Measurements from ENCODE around the gene SORCS3.

SORCS3 gene

GRCh38 chr10:104935656-104936055 is 294.6 kb downstream of the SORCS3 start:
- no peak for TF ChIP-seq ZNF274 (IDR thresholded peaks at IDR 0.05; ENCODE audit: low read depth, low read length)
- H3K4me3 ChIP-seq (ENCODE audit: low read length): no peak overlapping the region

DNA sequence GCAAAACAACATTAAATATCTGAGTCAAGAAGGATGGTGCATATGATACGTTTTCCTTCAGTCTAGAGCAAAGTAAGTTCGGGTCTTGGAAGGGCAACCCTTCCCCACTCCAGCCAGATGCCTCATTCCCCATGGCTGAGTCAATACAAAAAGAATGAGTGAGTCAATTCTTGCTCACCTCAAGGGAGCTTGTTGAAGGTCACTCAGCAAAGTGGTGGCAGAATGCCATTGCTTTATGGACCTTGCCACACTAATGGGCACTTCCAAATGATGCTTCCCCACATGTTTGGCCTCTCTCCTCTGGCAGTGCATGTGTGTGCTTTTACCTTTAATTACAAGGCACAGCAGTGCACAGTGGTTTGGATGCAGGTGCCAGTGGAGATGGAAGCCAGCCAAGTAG is 296.5 kb downstream of the SORCS3 start:
- TF ChIP-seq ZNF274 (IDR thresholded peaks at IDR 0.05; ENCODE audit: low read depth, low read length): no peak

GRCh38 chr10:104938031-104938430 is 296.9 kb downstream of the SORCS3 start:
- TF ChIP-seq ZNF274 (IDR thresholded peaks at IDR 0.05; ENCODE audit: low read depth, low read length): no peak
- H3K4me3 ChIP-seq (ENCODE audit: low read length): no peak overlapping the region

More for the DNA sequence above, 296.5 kb downstream of the SORCS3 start:
- no peak overlapping the region for H3K4me3 ChIP-seq (ENCODE audit: low read length)

- H3K4me3 ChIP-seq (ENCODE audit: low read length): no peak overlapping the region
- TF ChIP-seq ZNF274 (IDR thresholded peaks at IDR 0.05; ENCODE audit: low read depth, low read length): no peak
These were observed 300.6 kb downstream of the SORCS3 start for GRCh38 chr10:104941662-104942061.

DNA sequence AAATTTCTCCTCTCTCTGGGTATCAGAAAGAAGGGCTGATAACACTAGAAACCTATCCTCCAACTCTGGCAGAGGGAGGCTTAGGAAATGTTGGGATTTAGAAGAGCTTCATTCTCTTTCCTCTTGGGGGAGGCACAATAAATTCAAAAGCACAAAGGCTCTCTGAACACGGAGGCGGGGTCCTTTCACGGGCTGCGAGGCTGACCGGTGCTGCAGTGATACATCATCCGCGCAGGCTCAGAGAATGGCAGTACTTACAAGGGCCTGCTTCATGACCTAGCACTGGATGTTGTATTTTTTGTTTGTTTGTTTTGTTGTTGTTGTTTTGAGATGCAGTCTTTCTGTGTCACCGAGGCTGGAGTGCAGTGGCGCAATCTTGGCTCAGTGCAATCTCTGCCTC is 306.2 kb downstream of the SORCS3 start:
- TF ChIP-seq ZNF274 (IDR thresholded peaks at IDR 0.05; ENCODE audit: low read depth, low read length): no peak
- H3K4me3 ChIP-seq (ENCODE audit: low read length): no peak overlapping the region

GRCh38 chr10:104957178-104957841 is 316.2 kb downstream of the SORCS3 start:
- H3K4me3 ChIP-seq (ENCODE audit: low read length): no peak overlapping the region
- TF ChIP-seq ZNF274 (IDR thresholded peaks at IDR 0.05; ENCODE audit: low read depth, low read length): no peak

- no peak for TF ChIP-seq ZNF274 (IDR thresholded peaks at IDR 0.05; ENCODE audit: low read depth, low read length)
These were observed 325.6 kb downstream of the SORCS3 start for GRCh38 chr10:104966563-104967297.

DNA sequence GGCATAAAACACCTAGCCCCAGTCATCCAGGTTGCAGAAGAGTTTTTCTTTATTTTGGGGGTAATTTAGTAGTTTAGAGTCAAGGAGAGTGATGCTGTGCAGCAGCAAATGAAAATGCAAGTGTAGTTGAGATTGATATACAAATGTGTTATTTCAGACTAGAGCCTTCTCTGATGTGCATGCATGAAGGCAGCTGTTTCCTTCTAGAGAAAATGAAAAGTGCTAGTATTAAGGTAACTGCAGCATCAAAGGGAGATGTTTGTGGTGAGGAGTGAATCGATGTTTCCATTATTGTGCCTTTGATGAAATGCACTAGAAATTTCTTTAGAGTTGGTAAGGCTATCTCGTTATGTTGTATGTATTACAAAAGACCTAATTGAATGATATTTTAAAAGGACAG is 339.3 kb downstream of the SORCS3 start:
- no peak overlapping the region for H3K4me3 ChIP-seq (ENCODE audit: low read length)
- TF ChIP-seq ZNF274 (IDR thresholded peaks at IDR 0.05; ENCODE audit: low read depth, low read length): no peak

More at GRCh38 chr10:104966563-104967297, 325.6 kb downstream of the SORCS3 start:
- no peak overlapping the region for H3K4me3 ChIP-seq (ENCODE audit: low read length)

DNA sequence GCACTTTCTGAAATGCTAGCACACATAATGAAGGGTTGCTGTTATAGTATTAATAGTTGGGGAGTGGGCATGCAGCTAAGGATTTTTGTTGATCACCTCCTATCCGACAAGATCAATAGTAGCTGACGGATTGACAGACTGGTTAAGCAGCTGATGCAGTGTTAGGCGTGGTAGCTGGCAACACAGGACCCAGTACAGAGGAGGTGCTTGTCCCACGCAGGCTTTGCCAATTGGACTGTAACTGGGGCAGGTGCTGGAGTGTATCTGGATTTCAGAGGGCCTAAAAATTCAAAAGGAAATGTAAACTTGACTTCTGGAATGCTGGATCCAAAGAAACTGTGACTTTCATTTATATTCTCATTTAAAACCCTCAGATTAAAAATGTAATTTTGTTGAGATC is 340.9 kb downstream of the SORCS3 start:
- no peak for TF ChIP-seq ZNF274 (IDR thresholded peaks at IDR 0.05; ENCODE audit: low read depth, low read length)
- no peak overlapping the region for H3K4me3 ChIP-seq (ENCODE audit: low read length)

- H3K4me3 ChIP-seq (ENCODE audit: low read length): no peak overlapping the region
- no peak for TF ChIP-seq ZNF274 (IDR thresholded peaks at IDR 0.05; ENCODE audit: low read depth, low read length)
These were observed 347.6 kb downstream of the SORCS3 start for GRCh38 chr10:104988686-104989085.

- H3K4me3 ChIP-seq (ENCODE audit: low read length): no peak overlapping the region
- no peak for TF ChIP-seq ZNF274 (IDR thresholded peaks at IDR 0.05; ENCODE audit: low read depth, low read length)
These were observed 348.8 kb downstream of the SORCS3 start for GRCh38 chr10:104989880-104990279.

DNA sequence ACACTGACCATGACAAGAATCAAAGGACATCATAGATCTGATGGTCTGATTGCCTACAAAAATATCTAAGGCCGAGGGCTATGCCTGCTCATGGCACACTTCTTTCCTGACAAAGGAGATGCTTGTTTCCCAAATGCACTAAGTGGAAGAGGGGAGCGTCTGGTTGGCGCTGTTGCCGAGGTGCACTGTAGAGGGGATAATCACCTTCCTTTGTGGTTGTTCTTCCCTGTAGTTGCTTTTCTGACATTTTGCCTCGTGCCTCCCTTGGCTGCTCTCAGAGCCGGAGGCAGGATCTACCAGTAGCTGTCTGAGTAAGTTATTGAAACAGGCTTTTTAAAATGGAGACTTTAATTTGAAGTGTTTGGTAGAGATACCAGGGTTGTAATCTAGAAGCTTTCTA is 352.0 kb downstream of the SORCS3 start:
- H3K4me3 ChIP-seq (ENCODE audit: low read length): no peak overlapping the region
- TF ChIP-seq ZNF274 (IDR thresholded peaks at IDR 0.05; ENCODE audit: low read depth, low read length): no peak

DNA sequence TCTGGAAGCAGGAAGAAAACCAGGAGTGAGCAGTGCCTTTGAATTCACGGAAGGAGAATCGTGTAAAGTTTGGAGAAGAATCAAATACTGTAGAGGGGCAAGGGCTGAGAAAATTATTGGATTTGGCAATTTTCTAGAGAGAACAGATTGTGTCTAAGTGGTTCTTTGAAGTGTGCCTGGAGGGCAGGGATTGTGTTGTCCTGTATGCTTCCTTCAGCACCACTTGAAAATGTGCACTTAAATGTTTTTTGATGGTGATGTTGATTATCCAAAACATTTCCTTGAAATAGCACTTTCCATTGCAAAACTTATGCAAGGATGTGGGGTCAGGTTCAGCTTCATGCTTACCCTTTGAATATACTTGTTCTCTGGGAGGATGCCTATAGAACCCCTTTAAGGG is 360.2 kb downstream of the SORCS3 start:
- TF ChIP-seq ZNF274 (IDR thresholded peaks at IDR 0.05; ENCODE audit: low read depth, low read length): no peak
- no peak overlapping the region for H3K4me3 ChIP-seq (ENCODE audit: low read length)

- TF ChIP-seq ZNF274 (IDR thresholded peaks at IDR 0.05; ENCODE audit: low read depth, low read length): no peak
- no peak overlapping the region for H3K4me3 ChIP-seq (ENCODE audit: low read length)
These were observed 369.5 kb downstream of the SORCS3 start for GRCh38 chr10:105010411-105011121.

DNA sequence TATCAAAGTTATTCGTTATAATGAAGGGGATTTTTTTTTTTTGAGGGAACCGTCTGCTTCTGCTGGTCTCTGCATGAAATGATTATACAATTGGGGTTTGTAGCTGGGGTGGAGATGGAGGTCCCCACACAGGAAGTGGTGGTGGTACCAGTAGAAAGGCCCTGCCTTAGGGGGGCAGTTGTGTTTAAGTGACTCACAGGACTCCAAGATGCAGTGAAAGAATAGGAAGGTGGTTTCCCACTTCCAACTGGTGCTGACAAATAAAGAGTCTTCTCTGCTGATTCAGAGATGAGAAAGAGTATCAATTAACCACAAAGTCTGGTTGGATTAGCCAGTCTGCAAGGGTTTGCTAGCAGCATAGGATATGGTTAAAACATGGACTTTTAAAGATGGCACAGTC is 376.0 kb downstream of the SORCS3 start:
- no peak for TF ChIP-seq ZNF274 (IDR thresholded peaks at IDR 0.05; ENCODE audit: low read depth, low read length)
- no peak overlapping the region for H3K4me3 ChIP-seq (ENCODE audit: low read length)
